ENCODE data around the gene SPATA32. TPM values are rescaled to one million over a fixed set of nuclear protein-coding genes. Genes with fewer than 3 reads are reported as not detected.
A peak's percentile ranks its signal among the peaks of the same experiment; 100 is the strongest.

The SPATA32 gene
- total RNA-seq, 2 experiments from 2014 or later: 0.21 to 0.25 TPM

GRCh38 chr17:45235416-45236281 lies 26.2 kb downstream of the SPATA32 start:
- peaks cover 83% of the 10 kb centered on the region for H3K36me3 Mint-ChIP-seq (ENCODE audit: low read depth)
- peak overlapping the region; percentile 67 for H3K27ac Mint-ChIP-seq
- POLR2A ChIA-PET: interaction anchor here (1.0 kb wide), 1 partner anchor 14 kb away, joined by 3 read pairs; the partner anchor contains the start of gene FMNL1

GRCh38 chr17:45234641-45235415 lies 27.1 kb downstream of the SPATA32 start:
- peak overlapping the region; percentile 67 for H3K27ac Mint-ChIP-seq
- ChIA-PET POLR2A (interaction anchor here (0.7 to 1.0 kb wide), 2 partner anchors 9 to 13 kb away, joined by 3 to 4 read pairs; partner anchors contain the start of gene FMNL1), CTCF (interaction anchor here (0.6 to 12.8 kb wide), 19 partner anchors 9 to 541 kb away, joined by 3 to 334 read pairs (median 4); partner anchors contain the start of genes ACBD4 and FMNL1)
- H3K27me3 Mint-ChIP-seq: no peaks in the 10 kb centered on the region
- ATAC-seq (peak; percentile 51), DNase-seq (peak; percentile 66)
- intact Hi-C loops (cut with DNase I, micrococcal nuclease): loop anchor here (1.0 to 5.0 kb wide), 2 partner anchors 16 to 33 kb away; no protein-coding TSS in a partner anchor
- no peak overlapping the region for H3K4me3 Mint-ChIP-seq
- peaks cover 80% of the 10 kb centered on the region for H3K36me3 Mint-ChIP-seq (ENCODE audit: low read depth)
- H3K9me3 Mint-ChIP-seq (ENCODE audit: low read depth): no peaks in the 10 kb centered on the region
- H3K4me1 Mint-ChIP-seq: peaks cover 68% of the 10 kb centered on the region

More at GRCh38 chr17:45235416-45236281, 26.2 kb downstream of the SPATA32 start:
- ATAC-seq (peak; percentile 64), DNase-seq (peak; percentile 89)
- CTCF ChIA-PET: interaction anchor here (0.8 to 12.8 kb wide), 17 partner anchors 10 to 157 kb away, joined by 3 to 334 read pairs (median 5); partner anchors contain the start of genes ACBD4 and FMNL1
- intact Hi-C loops (cut with DNase I, micrococcal nuclease): loop anchor here (1.0 to 5.0 kb wide), 2 partner anchors 16 to 33 kb away; no protein-coding TSS in a partner anchor
- H3K9me3 Mint-ChIP-seq (ENCODE audit: low read depth): no peaks in the 10 kb centered on the region
- no peak overlapping the region for H3K4me3 Mint-ChIP-seq
- no peaks in the 10 kb centered on the region for H3K27me3 Mint-ChIP-seq
- peaks cover 60% of the 10 kb centered on the region for H3K4me1 Mint-ChIP-seq

DNA sequence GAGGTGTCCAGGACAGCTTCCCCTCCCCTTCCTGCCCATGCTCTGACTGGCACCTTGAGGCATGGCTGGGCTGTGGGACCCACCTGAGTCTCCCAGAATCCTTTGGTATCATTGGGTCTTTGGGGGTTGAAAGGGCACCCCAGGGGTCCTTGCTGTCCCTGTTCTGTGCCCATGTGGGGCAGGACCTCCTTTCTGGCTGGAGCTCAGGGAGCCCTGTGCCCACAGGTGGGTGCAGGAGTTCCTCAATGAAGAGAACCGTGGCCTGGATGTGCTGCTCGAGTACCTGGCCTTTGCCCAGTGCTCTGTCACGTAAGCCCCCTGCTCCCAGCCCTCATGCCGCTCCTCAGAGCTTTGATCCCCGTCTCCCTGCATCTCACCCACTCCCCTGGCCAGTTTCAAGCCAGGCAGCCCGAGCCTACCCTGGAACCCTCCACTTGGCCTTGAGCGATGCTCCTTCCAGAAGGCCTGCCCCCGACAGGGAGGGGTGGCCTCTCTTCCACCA lies 28.4 kb downstream of the SPATA32 start:
- CTCF ChIA-PET: interaction anchor here (1.3 to 12.8 kb wide), 4 partner anchors 12 to 98 kb away, joined by 4 to 334 read pairs (median 7); partner anchors contain the start of genes ACBD4 and FMNL1
- Mint-ChIP-seq H3K4me3 (no peak overlapping the region), H3K36me3 (ENCODE audit: low read depth) (peaks cover 68% of the 10 kb centered on the region)

DNA sequence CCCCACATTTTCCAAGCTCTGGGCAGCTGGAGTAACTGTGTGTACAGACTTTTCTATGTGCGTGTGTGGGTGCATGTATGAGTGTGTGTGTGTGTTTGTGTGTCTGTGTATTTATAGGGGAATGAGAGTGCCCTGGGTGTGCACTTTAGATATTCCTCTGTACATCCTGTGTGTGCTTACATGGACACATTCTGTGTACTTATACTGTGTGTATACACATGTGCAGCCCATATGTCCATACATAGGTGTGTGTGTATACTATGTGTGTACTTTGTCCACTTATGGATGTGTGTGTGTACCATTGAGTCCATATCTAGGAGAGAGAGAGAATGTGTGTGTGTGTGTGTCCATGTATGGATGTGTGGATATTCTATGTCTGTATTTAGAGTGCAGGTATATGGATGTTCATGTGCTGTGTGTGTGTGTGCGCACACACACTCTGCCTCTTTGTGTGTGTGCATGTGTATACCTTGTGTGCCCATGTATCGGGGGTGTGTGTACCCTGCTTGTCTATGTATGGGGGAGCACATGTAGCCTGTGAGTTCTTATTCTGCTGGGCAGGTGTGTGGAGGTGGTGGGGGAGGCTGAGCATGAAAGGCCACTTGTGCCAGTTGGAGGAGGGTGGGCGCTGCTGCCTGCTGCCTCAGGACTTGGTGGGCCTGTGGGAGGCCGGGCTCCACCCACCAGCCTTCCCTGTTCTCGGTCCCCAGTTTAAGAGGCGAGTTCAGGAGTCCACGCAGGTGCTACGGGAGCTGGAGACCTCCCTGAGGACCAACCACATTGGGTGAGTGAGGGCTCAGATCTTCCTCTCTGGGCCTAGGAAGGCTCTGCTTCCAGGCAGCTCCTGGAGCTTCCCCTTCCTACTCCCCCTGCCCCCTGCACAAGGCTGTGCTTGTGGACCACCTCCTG lies 29.1 kb downstream of the SPATA32 start:
- H3K27me3 Mint-ChIP-seq: no peaks in the 10 kb centered on the region
- H3K4me3 Mint-ChIP-seq: peak overlapping the region; percentile 94
- H3K27ac Mint-ChIP-seq: peak overlapping the region; percentile 100
- ATAC-seq (no peak), DNase-seq (no peak)
- intact Hi-C loops (cut with DNase I, micrococcal nuclease): no loop called here
- peaks cover 61% of the 10 kb centered on the region for H3K36me3 Mint-ChIP-seq (ENCODE audit: low read depth)
- ChIA-PET CTCF (interaction anchor here (0.6 to 12.8 kb wide), 12 partner anchors 10 to 97 kb away, joined by 3 to 334 read pairs (median 4); partner anchors contain the start of genes ACBD4 and FMNL1), POLR2A (no interaction called here)
- no peaks in the 10 kb centered on the region for H3K9me3 Mint-ChIP-seq (ENCODE audit: low read depth)
- peaks cover 79% of the 10 kb centered on the region for H3K4me1 Mint-ChIP-seq

More for the DNA sequence above, 28.4 kb downstream of the SPATA32 start:
- Mint-ChIP-seq H3K27ac (peak overlapping the region; percentile 100), H3K9me3 (ENCODE audit: low read depth) (no peaks in the 10 kb centered on the region), H3K4me1 (peaks cover 75% of the 10 kb centered on the region), H3K27me3 (no peaks in the 10 kb centered on the region)
- POLR2A ChIA-PET: no interaction called here
- no peak for DNase-seq
- ATAC-seq: no peak
- intact Hi-C loops (cut with DNase I, micrococcal nuclease): no loop called here

DNA sequence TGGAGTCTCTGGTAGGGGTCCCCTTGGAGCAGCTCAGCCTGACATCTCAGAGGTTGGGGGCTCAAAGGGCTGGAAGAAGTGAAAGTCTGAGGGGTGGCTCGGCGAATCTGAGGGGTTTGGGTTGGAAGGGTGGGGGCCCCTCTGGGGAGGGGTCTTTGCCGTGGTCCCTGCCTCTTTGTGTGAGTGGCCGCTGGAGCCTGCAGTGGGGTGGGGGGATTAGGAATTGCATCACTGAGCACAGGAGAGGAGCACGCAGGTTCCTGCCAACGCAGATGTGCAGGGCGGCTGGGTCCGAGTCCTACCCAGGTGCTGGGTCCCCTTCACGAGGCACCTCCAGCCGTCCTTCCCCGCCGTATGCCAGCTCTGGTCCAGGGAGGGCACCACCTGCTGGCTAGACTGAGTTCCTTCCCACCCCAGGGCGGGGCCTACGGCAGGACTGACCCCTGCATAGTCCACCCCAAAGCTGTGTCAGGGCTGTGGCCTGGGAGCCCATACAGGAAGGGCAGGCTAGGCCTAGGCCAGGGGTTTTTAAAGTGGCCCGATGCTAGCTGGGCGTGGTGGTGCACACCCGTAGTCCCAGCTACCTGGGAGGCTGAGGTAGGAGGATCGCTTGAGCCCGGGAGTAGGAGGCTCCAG lies 30.3 kb downstream of the SPATA32 start:
- ChIA-PET CTCF (interaction anchor here (0.6 to 12.8 kb wide), 15 partner anchors 11 to 86 kb away, joined by 3 to 334 read pairs (median 3); partner anchors contain the start of gene FMNL1), POLR2A (interaction anchor here (0.5 to 1.0 kb wide), 2 partner anchors 11 to 76 kb away, joined by 4 read pairs; no protein-coding TSS in a partner anchor)
- Mint-ChIP-seq H3K4me3 (peak overlapping the region; percentile 94), H3K9me3 (ENCODE audit: low read depth) (no peaks in the 10 kb centered on the region), H3K4me1 (peaks cover 88% of the 10 kb centered on the region), H3K36me3 (ENCODE audit: low read depth) (peaks cover 54% of the 10 kb centered on the region), H3K27me3 (no peaks in the 10 kb centered on the region), H3K27ac (peak overlapping the region; percentile 100)
- intact Hi-C loops (cut with DNase I, micrococcal nuclease): no loop called here
- no peak for ATAC-seq
- peak; percentile 61 for DNase-seq

DNA sequence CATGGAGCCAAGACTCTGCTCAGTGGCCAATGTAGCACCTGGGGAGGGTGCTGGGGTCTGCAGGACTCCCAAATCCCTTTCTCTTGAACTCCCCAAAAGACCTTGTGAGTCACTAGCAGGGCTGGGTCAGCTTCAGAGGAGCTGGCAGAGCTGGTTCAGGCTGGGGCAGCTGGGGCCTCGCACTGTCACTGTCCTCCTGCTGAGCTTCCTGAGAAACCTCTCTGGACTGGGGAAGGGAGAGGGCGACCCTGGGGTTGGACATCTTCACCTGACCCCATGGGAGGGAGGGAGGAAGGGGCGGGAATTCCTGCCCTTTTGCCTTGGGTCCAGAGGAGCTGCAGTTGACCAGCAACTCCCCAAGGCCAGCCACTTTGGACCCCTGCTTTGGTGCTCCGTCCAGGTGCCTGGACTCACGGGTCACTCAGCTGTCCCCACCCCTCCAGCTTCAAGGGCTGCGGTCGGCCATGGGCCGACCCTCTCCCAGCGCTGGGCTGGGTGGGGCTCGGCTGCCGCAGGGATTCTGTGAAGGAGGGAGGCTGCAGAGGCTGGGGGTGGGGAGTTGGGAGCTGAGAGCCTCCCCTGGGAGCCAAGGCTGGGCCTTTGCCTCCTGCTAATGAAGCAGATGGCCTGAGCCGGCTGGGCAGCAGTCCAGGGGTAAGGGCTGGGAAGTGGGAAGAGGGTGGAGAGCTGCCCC lies 31.0 kb downstream of the SPATA32 start:
- H3K4me3 Mint-ChIP-seq: peak overlapping the region; percentile 94
- DNase-seq (peak; percentile 51), ATAC-seq (no peak)
- CTCF ChIA-PET: interaction anchor here (0.6 to 12.8 kb wide), 14 partner anchors 12 to 95 kb away, joined by 3 to 334 read pairs (median 4); partner anchors contain the start of genes ACBD4 and FMNL1
- peaks cover 54% of the 10 kb centered on the region for H3K36me3 Mint-ChIP-seq (ENCODE audit: low read depth)
- H3K27ac Mint-ChIP-seq: peak overlapping the region; percentile 100
- intact Hi-C loops (cut with DNase I, micrococcal nuclease): no loop called here
- no peaks in the 10 kb centered on the region for H3K9me3 Mint-ChIP-seq (ENCODE audit: low read depth)
- H3K4me1 Mint-ChIP-seq: peaks cover 92% of the 10 kb centered on the region
- no peaks in the 10 kb centered on the region for H3K27me3 Mint-ChIP-seq
- POLR2A ChIA-PET: interaction anchor here (1.0 to 2.4 kb wide), 4 partner anchors 12 to 83 kb away, joined by 4 to 7 read pairs (median 6); no protein-coding TSS in a partner anchor

DNA sequence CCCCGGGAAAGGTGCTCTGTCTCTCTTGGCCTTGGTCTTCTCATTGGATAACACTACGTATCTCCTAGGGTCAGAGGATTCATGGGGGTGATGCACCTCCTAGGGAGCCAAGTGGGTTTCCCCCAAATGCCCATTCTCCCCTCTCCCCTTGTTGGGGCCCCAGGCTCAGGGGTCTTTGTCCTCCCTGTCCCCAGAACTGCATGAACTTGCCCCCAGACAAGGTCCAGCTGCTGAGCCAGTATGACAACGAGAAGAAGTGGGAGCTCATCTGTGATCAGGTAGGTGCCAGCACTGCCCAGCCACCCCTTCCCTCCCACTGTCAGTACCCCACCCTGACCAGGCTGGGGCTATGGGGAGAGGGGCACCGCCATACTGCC lies 31.5 kb downstream of the SPATA32 start:
- POLR2A ChIA-PET: interaction anchor here (0.5 to 7.9 kb wide), 6 partner anchors 11 to 84 kb away, joined by 3 to 86 read pairs (median 6); no protein-coding TSS in a partner anchor
- Mint-ChIP-seq H3K4me1 (peaks cover 88% of the 10 kb centered on the region), H3K27me3 (no peaks in the 10 kb centered on the region), H3K4me3 (peak overlapping the region; percentile 94), H3K27ac (peak overlapping the region; percentile 100), H3K36me3 (ENCODE audit: low read depth) (peaks cover 49% of the 10 kb centered on the region), H3K9me3 (ENCODE audit: low read depth) (no peaks in the 10 kb centered on the region)
- intact Hi-C loops (cut with DNase I, micrococcal nuclease): no loop called here
- ATAC-seq: no peak
- CTCF ChIA-PET: interaction anchor here (0.6 to 12.8 kb wide), 12 partner anchors 11 to 169 kb away, joined by 3 to 334 read pairs (median 4); partner anchors contain the start of genes ACBD4 and FMNL1
- no peak for DNase-seq

GRCh38 chr17:45229681-45230409 lies 32.0 kb downstream of the SPATA32 start:
- Mint-ChIP-seq H3K4me1 (peaks cover 88% of the 10 kb centered on the region), H3K27me3 (no peaks in the 10 kb centered on the region), H3K27ac (peak overlapping the region; percentile 100), H3K4me3 (peak overlapping the region; percentile 94), H3K36me3 (ENCODE audit: low read depth) (peaks cover 45% of the 10 kb centered on the region), H3K9me3 (ENCODE audit: low read depth) (no peaks in the 10 kb centered on the region)
- POLR2A ChIA-PET: interaction anchor here (0.5 to 7.9 kb wide), 10 partner anchors 11 to 819 kb away, joined by 3 to 86 read pairs (median 6); partner anchors contain the start of genes HEXIM1 and MAP3K14
- CTCF ChIA-PET: interaction anchor here (0.5 to 12.8 kb wide), 13 partner anchors 11 to 743 kb away, joined by 3 to 334 read pairs (median 4); partner anchors contain the start of genes ACBD4 and FMNL1
- peak; percentile 72 for DNase-seq
- no peak for ATAC-seq
- intact Hi-C loops (cut with DNase I, micrococcal nuclease): loop anchor here (1.0 to 5.0 kb wide), 6 partner anchors 17 to 962 kb away; partner anchors contain the start of genes GPATCH8 (in 1 of the 2), KANSL1 (in 1 of the 2), KIF18B (in 1 of the 2) and MAP3K14 (in 1 of the 2)
